ENCODE measurements around the gene MTR.

GRCh38 chr1:236774926-236775325 lies 20.2 kb upstream of the MTR start:
- TF ChIP-seq POLR2AphosphoS5 (IDR thresholded peaks at IDR 0.05; ENCODE audit: low read depth, low read length) (no peak), POLR2A (IDR thresholded peaks at IDR 0.05; ENCODE audit: low read depth, low read length) (no peak)

Data from GM12892 (cell line).